Transverse colon (tissue), 4 donors: ENCODE results near the gene PHF10.

Experiments used
- EP300 ChIP-seq: sonication (generic); formaldehyde crosslinking; IDR thresholded peaks from one replicate; pipeline ENCODE4 v1.6.1; 2017; ENCODE audit warnings: antibody characterized with exemption, low read depth
- POLR2A ChIP-seq: fragments of 450-650 bp; IDR thresholded peaks from one replicate; pipeline ENCODE4 v1.6.1; 2016; ENCODE audit warnings: antibody characterized with exemption, mild to moderate bottlenecking, moderate library complexity
- POLR2AphosphoS5 ChIP-seq, 3 donors: sonication (generic); formaldehyde crosslinking; IDR thresholded peaks; one replicate each; pipeline ENCODE4 v1.6.1; 2016; ENCODE audit warnings: antibody characterized with exemption in 3 of 3
- TF ChIP-seq, protein P1 (sequence below), 5 experiments: fragments of 200-600 bp in 3 of 5; fragments of 450-650 bp in 2 of 5; sonication (generic) in 3 of 5; IDR thresholded peaks; 1 replicate in 2 of 5; 2 replicates in 3 of 5; pipeline ENCODE4 v1.5.1; 2016 to 2017; ENCODE audit warnings: antibody characterized with exemption in 5 of 5, inconsistent platforms in 3 of 5, mild to moderate bottlenecking in 2 of 5, moderate library complexity in 1 of 5

DNA sequence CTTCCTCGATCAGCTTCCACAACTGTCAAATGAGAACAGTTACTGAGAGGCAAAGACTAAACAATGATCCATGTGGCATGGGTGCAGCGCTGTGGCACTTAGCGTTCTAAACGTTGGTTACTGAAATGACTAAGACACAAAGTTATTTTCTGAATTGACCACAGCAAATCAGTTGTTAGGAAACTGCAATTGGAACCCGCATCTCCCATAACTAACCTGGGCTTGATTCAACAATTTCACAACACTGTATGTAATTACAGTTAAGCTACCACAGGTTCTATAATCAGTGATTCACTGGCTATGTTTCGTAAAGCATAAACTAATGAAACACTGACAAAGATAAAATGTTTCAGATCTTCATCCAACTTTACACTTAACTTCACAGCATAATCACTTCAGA, 35.0 kb downstream of the PHF10 start:
- TF ChIP-seq EP300 (no peak), POLR2AphosphoS5 (IDR thresholded peaks at IDR 0.05) (no peak), POLR2A (no peak)
- TF ChIP-seq, protein P1, sequence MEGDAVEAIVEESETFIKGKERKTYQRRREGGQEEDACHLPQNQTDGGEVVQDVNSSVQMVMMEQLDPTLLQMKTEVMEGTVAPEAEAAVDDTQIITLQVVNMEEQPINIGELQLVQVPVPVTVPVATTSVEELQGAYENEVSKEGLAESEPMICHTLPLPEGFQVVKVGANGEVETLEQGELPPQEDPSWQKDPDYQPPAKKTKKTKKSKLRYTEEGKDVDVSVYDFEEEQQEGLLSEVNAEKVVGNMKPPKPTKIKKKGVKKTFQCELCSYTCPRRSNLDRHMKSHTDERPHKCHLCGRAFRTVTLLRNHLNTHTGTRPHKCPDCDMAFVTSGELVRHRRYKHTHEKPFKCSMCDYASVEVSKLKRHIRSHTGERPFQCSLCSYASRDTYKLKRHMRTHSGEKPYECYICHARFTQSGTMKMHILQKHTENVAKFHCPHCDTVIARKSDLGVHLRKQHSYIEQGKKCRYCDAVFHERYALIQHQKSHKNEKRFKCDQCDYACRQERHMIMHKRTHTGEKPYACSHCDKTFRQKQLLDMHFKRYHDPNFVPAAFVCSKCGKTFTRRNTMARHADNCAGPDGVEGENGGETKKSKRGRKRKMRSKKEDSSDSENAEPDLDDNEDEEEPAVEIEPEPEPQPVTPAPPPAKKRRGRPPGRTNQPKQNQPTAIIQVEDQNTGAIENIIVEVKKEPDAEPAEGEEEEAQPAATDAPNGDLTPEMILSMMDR (IDR thresholded peaks at IDR 0.05), result no peak
